GM21526 (cell line): ENCODE data around the gene RMDN2.

Source experiments
- ATAC-seq: cut with Tn5 transposase; IDR thresholded peaks from one replicate; pipeline ENCODE4 v1.9.1; 2021; ENCODE audit warnings: moderate library complexity; ENCODE audit not compliant: unreplicated experiment, low FRiP score

Gene RMDN2

GRCh38 chr2:37925063-37925897 lies at the start of gene RMDN2:
Gene RMDN2 (plus strand): TSS chr2:37925287. CDS start chr2:37929278, 3,991 bp downstream.
- peak; percentile 80 for ATAC-seq

GRCh38 chr2:37875403-37875906 lies 49.6 kb upstream of the RMDN2 start:
- no peak for ATAC-seq

GRCh38 chr2:37876227-37876626 lies 48.9 kb upstream of the RMDN2 start:
- ATAC-seq = no peak

GRCh38 chr2:37877457-37878315 lies 47.4 kb upstream of the RMDN2 start:
- no peak for ATAC-seq

- no peak for ATAC-seq
Observed at GRCh38 chr2:37878536-37878935, 46.6 kb upstream of the RMDN2 start.

- no peak for ATAC-seq
Observed at GRCh38 chr2:37880551-37880950, 44.5 kb upstream of the RMDN2 start.

- ATAC-seq = no peak
Observed at GRCh38 chr2:37881397-37881796, 43.7 kb upstream of the RMDN2 start.

GRCh38 chr2:37882036-37882435 lies 43.1 kb upstream of the RMDN2 start:
- no peak for ATAC-seq

- no peak for ATAC-seq
Observed at GRCh38 chr2:37883518-37883917, 41.6 kb upstream of the RMDN2 start.

- ATAC-seq = no peak
Observed at GRCh38 chr2:37885329-37885993, 39.6 kb upstream of the RMDN2 start.

GRCh38 chr2:37886745-37887144 lies 38.3 kb upstream of the RMDN2 start:
- no peak for ATAC-seq

- ATAC-seq = no peak
Observed at GRCh38 chr2:37887286-37887685, 37.8 kb upstream of the RMDN2 start.

GRCh38 chr2:37890893-37891495 lies 34.1 kb upstream of the RMDN2 start:
- peak; percentile 44 for ATAC-seq

- no peak for ATAC-seq
Observed at GRCh38 chr2:37891846-37892435, 33.1 kb upstream of the RMDN2 start.

- ATAC-seq = peak; percentile 72
Observed at GRCh38 chr2:37892436-37893114, 32.5 kb upstream of the RMDN2 start.

- ATAC-seq = no peak
Observed at GRCh38 chr2:37893327-37893726, 31.8 kb upstream of the RMDN2 start.

- no peak for ATAC-seq
Observed at GRCh38 chr2:37894047-37894446, 31.0 kb upstream of the RMDN2 start.

GRCh38 chr2:37894601-37895000 lies 30.5 kb upstream of the RMDN2 start:
- no peak for ATAC-seq

- no peak for ATAC-seq
Observed at GRCh38 chr2:37895140-37895539, 29.9 kb upstream of the RMDN2 start.
